K562 (cell line): ENCODE measurements around the gene FUT9. TPM values are rescaled to one million over a fixed set of nuclear protein-coding genes. Genes with fewer than 3 reads are reported as not detected.

Experiments used
- ATAC-seq: fragments of 200-7000 bp; cut with Tn5 transposase; 3 replicates; pipeline ENCODE4 v1.9.1; 2020; ENCODE audit warnings: moderate library complexity
- BruUV-seq: library from RNA; stranded (reverse); fragments of 400-500 nt; replicated peaks from 2 replicates; lab custom pipeline; 2021; lab: Mats Ljungman, UMichigan
- CTCF ChIA-PET: fragments of 300-600 bp; formaldehyde crosslinking; extraction: SDS; loops from one replicate; lab custom pipeline; 2021; ENCODE audit warnings: low intra/inter-chr PET ratio; lab: Yijun Ruan, JAX
- POLR2A ChIA-PET: fragments of 300-600, 350-650 bp; sonication (Branson Sonifier 250); formaldehyde crosslinking; extraction: SDS; loops from one replicate; lab custom pipeline; 2021; ENCODE audit warnings: antibody characterized with exemption, inconsistent platforms; lab: Yijun Ruan, JAX
- DNase-seq, 4 experiments: peaks; one replicate each; pipeline versions ENCODE4 v3.0.0 to v3.0.0-alpha.2; 2011 to 2018; ENCODE audit warnings: low spot score in 3 of 4, mixed read lengths in 3 of 4; ENCODE audit errors: extremely low read depth in 1 of 4
- FAIRE-seq: peaks from 2 replicates; lab custom pipeline; 2011; peaks lifted over from hg19 to GRCh38; lab: Jason Lieb, UNC
- H2AFZ ChIP-seq: 2 replicates; pipeline ENCODE4 v1.6.0; 2011; ENCODE audit warnings: low read depth, low read length, control low read depth, inconsistent platforms
- H3K27ac ChIP-seq: fragments of 200-600 bp; 3 replicates; pipeline ENCODE4 v1.8.0; 2011; ENCODE audit warnings: low read depth, mild to moderate bottlenecking, control low read depth, inconsistent platforms, low read length, moderate library complexity, mixed read lengths; ENCODE audit errors: extremely low read depth
- H3K27me3 ChIP-seq, 2 experiments: fragments of 300-600 bp in 1 of 2; 2 replicates in 1 of 2; 3 replicates in 1 of 2; pipeline versions ENCODE4 v1.6.0 to v1.8.0; 2011; ENCODE audit warnings: inconsistent platforms in 2 of 2, low read length in 2 of 2, mild to moderate bottlenecking in 1 of 2, mixed read lengths in 1 of 2, moderate library complexity in 1 of 2; ENCODE audit not compliant: control insufficient read depth in 2 of 2, insufficient read depth in 2 of 2
- H3K36me3 ChIP-seq: fragments of 300-600 bp; 3 replicates; pipeline ENCODE4 v1.8.0; 2011; ENCODE audit warnings: mild to moderate bottlenecking, low read length, inconsistent platforms; ENCODE audit not compliant: control insufficient read depth, insufficient read depth
- H3K4me1 ChIP-seq, 2 experiments: fragments of 200-600 bp in 1 of 2; replicated peaks in 1 of 2; 2 replicates in 1 of 2; 3 replicates in 1 of 2; pipeline versions ENCODE4 v1.5.1 to v1.8.0; 2011; ENCODE audit warnings: inconsistent platforms in 2 of 2, low read length in 2 of 2, mild to moderate bottlenecking in 1 of 2, mixed read lengths in 1 of 2, moderate library complexity in 1 of 2; ENCODE audit not compliant: control insufficient read depth in 2 of 2, insufficient read depth in 2 of 2
- H3K4me2 ChIP-seq: 2 replicates; pipeline ENCODE4 v1.6.1; 2011; ENCODE audit warnings: low read length, control low read depth, inconsistent platforms, mixed read lengths; ENCODE audit not compliant: insufficient read depth
- H3K4me3 ChIP-seq: fragments of 200-600 bp; sonication (generic), shearing (Covaris generic); 2 replicates; pipeline ENCODE4 v1.5.1; 2016; ENCODE audit warnings: control low read depth, inconsistent platforms
- H3K79me2 ChIP-seq: fragments of 200-600 bp; 3 replicates; pipeline ENCODE4 v1.8.0; 2011; ENCODE audit warnings: low read length, inconsistent platforms; ENCODE audit not compliant: control insufficient read depth, insufficient read depth
- H3K9ac ChIP-seq, 2 experiments: 2 replicates each; pipeline versions ENCODE4 v1.6.0 to v1.6.1; 2011; ENCODE audit warnings: low read depth in 2 of 2, low read length in 2 of 2, control low read depth in 1 of 2, inconsistent platforms in 1 of 2, mild to moderate bottlenecking in 1 of 2, mixed read lengths in 1 of 2; ENCODE audit not compliant: insufficient read depth in 1 of 2
- H3K9me1 ChIP-seq: one replicate; pipeline ENCODE4 v1.6.0; 2011; ENCODE audit warnings: inconsistent platforms, mild to moderate bottlenecking, low read length, moderate library complexity; ENCODE audit not compliant: control insufficient read depth, insufficient read depth
- H3K9me3 ChIP-seq: replicated peaks from 2 replicates; pipeline ENCODE4 v1.5.1; 2011; ENCODE audit warnings: low read depth, low read length, inconsistent platforms; ENCODE audit not compliant: control insufficient read depth, insufficient read depth
- H4K20me1 ChIP-seq: replicated peaks from 2 replicates; pipeline ENCODE4 v1.6.1; 2011; ENCODE audit warnings: low read length, inconsistent platforms, mixed read lengths; ENCODE audit not compliant: control insufficient read depth, insufficient read depth
- COPS2 ChIP-seq: fragments of 450-650 bp; conservative IDR thresholded peaks from 2 replicates; pipeline ENCODE4 v1.6.1; 2016; ENCODE audit warnings: mild to moderate bottlenecking, moderate library complexity
- PHF21A ChIP-seq: fragments of 450-650 bp; IDR thresholded peaks from 2 replicates; pipeline ENCODE4 v1.6.1; 2017; ENCODE audit warnings: low read depth, borderline replicate concordance
- ZNF3 ChIP-seq: fragments of 250-450 bp; sonication (Bioruptor Pico); IDR thresholded peaks from 2 replicates; pipeline ENCODE4 v1.5.0; 2021; ENCODE audit warnings: mild to moderate bottlenecking, moderate library complexity
- ZNF75A ChIP-seq: fragments of 450-650 bp; formaldehyde crosslinking; IDR thresholded peaks from 2 replicates; pipeline ENCODE4 v1.4.0; 2020; ENCODE audit warnings: mild to moderate bottlenecking
- WGBS: fragments of 100-300 bp; shearing (Covaris generic); methylation state at CpG from one replicate; pipeline ENCODE4 v1.1.6; 2016; ENCODE audit warnings: low coverage, mixed read lengths; ENCODE audit not compliant: insufficient coverage; ENCODE audit errors: missing lambda C conversion rate; 5-methylcytosine and 5-hydroxymethylcytosine counted together
- in situ Hi-C: fragments of 300-500 bp; cut with MboI; formaldehyde crosslinking; loops from 4 replicates; pipeline ENCODE4 v1.15.0; 2018; ENCODE audit warnings: inconsistent platforms, mixed read lengths
- intact Hi-C: fragments of 100-400 bp; cut with micrococcal nuclease; formaldehyde crosslinking; loops from 2 replicates; pipeline ENCODE4 v1.14.2; 2022
- polyA plus RNA-seq, 8 experiments: library from polyadenylated mRNA; depleted of rRNA in 4 of 8; stranded (reverse) in 5 of 8; unstranded in 3 of 8; fragments of >200 nt; fragmentation: Nextera tagmentation in 2 of 8; fragmentation: Illumina TruSeq in 1 of 8; extraction: Ambion mirVana in 2 of 8; extraction: Trizol in 1 of 8; gene quantifications; 2 replicates each; pipeline versions ENCODE4 v1.2.1 to v1.2.3, GENCODE V29; 2011 to 2014; ENCODE audit warnings: inconsistent platforms in 1 of 8, missing spikeins in 1 of 8
- total RNA-seq, 7 experiments: library from RNA; depleted of rRNA in 6 of 7; stranded (reverse); fragments of >200 nt in 6 of 7; fragmentation: Illumina TruSeq in 2 of 7; extraction: Trizol in 2 of 7; gene quantifications; 2 replicates each; pipeline versions ENCODE4 v1.2.1 to v1.2.3, GENCODE V29; 2011 to 2021; ENCODE audit warnings: low replicate concordance in 1 of 7
- TF ChIP-seq, protein P1 (sequence below), 2 experiments: IDR thresholded peaks; 2 replicates each; pipeline ENCODE4 v1.6.1; 2011; ENCODE audit warnings: borderline replicate concordance in 1 of 2, control low read depth in 1 of 2, low read depth in 1 of 2, low read length in 1 of 2, mild to moderate bottlenecking in 1 of 2, mixed read lengths in 1 of 2, moderate library complexity in 1 of 2; ENCODE audit not compliant: insufficient read depth in 1 of 2, insufficient read length in 1 of 2, poor library complexity in 1 of 2, severe bottlenecking in 1 of 2; ENCODE audit errors: extremely low read depth in 1 of 2
- TF ChIP-seq, protein P2 (sequence below): fragments of 450-650 bp; formaldehyde crosslinking; IDR thresholded peaks from 2 replicates; pipeline ENCODE4 v1.4.0; 2020; ENCODE audit warnings: mild to moderate bottlenecking, moderate library complexity

FUT9 gene
- total and polyA plus RNA-seq, 9 of the 15 experiments (the other 6 are each of a cell fraction or from before 2014, with no cell fraction given) = not detected

DNA sequence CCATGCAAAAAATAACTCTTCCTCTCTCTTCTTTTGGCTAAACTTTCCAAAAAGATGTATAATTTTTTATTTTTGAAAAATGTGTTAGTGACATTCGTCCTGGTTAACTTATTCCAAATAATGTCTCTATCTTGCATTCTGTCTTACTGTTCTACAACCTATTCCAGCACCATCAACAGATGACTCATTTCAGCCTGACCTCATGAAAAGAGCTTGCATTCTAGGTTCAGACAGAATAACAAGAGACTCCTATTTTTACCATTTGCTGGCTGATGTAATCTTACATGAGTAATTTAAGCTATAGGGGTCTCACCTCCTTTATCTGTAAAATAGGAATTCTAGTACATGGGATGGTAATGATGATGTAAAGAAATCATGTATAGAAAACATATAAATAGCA lies 109.0 kb downstream of the FUT9 start:
- H3K9me1 ChIP-seq = no peaks in the 10 kb centered on the region
- ChIA-PET POLR2A (no interaction called here), CTCF (no interaction called here)
- no peaks in the 10 kb centered on the region for H4K20me1 ChIP-seq
- TF ChIP-seq COPS2 (no peak), PHF21A (no peak), ZNF3 (CRISPR knock-in tag) (no peak), ZNF75A (CRISPR knock-in tag) (no peak)
- TF ChIP-seq, protein P1, sequence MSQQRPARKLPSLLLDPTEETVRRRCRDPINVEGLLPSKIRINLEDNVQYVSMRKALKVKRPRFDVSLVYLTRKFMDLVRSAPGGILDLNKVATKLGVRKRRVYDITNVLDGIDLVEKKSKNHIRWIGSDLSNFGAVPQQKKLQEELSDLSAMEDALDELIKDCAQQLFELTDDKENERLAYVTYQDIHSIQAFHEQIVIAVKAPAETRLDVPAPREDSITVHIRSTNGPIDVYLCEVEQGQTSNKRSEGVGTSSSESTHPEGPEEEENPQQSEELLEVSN (IDR thresholded peaks at IDR 0.05; ENCODE audit: borderline replicate concordance in 1 of 2, extremely low read depth in 1 of 2, insufficient read depth in 1 of 2, insufficient read length in 1 of 2, low read depth in 1 of 2, low read length in 1 of 2, poor library complexity in 1 of 2, severe bottlenecking in 1 of 2) = no peak
- TF ChIP-seq, protein P2, sequence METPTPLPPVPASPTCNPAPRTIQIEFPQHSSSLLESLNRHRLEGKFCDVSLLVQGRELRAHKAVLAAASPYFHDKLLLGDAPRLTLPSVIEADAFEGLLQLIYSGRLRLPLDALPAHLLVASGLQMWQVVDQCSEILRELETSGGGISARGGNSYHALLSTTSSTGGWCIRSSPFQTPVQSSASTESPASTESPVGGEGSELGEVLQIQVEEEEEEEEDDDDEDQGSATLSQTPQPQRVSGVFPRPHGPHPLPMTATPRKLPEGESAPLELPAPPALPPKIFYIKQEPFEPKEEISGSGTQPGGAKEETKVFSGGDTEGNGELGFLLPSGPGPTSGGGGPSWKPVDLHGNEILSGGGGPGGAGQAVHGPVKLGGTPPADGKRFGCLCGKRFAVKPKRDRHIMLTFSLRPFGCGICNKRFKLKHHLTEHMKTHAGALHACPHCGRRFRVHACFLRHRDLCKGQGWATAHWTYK (CRISPR knock-in tag) = no peak
- no peaks in the 10 kb centered on the region for H3K27me3 ChIP-seq
- H3K4me2 ChIP-seq = no peak overlapping the region
- ATAC-seq (no peak), DNase-seq (no peak), FAIRE-seq (no peak)
- H3K36me3 ChIP-seq = no peaks in the 10 kb centered on the region
- BruUV-seq = no TSS peak
- H3K79me2 ChIP-seq = no peaks in the 10 kb centered on the region
- no peaks in the 10 kb centered on the region for H3K4me1 ChIP-seq
- H3K4me3 ChIP-seq = no peak overlapping the region
- no peak overlapping the region for H3K27ac ChIP-seq
- no peaks in the 10 kb centered on the region for H3K9me3 ChIP-seq
- in situ Hi-C loops (no loop called here), intact Hi-C loops (no loop called here)
- H3K9ac ChIP-seq = no peak overlapping the region
- 0% methylated on average over 1 of the region's 1 CpG for WGBS
- H2AFZ ChIP-seq = no peak overlapping the region
